ENCODE results near the gene TRAK2. TPM values are rescaled to one million over a fixed set of nuclear protein-coding genes. Genes with fewer than 3 reads are reported as not detected.

TRAK2 gene
- total and polyA plus RNA-seq, 2 of the 8 experiments (the other 6 are each of a cell fraction or from before 2014, with no cell fraction given) = 4.5 to 15.7 TPM

- Histone ChIP-seq H4K5ac (ENCODE audit: insufficient read length, low read depth, low read length) (no peak overlapping the region), H2BK20ac (ENCODE audit: low read length) (no peak overlapping the region), H4K91ac (replicated peaks; ENCODE audit: insufficient read length, low read length) (no peak overlapping the region), H3K27me3 (replicated peaks in 1 of 4; ENCODE audit: control insufficient read depth in 3 of 4, extremely low read depth in 1 of 4, insufficient read depth in 3 of 4, low read length in 3 of 4) (no peaks in the 10 kb centered on the region), H3K4me3 (ENCODE audit: extremely low read depth in 1 of 4, insufficient read depth in 2 of 4, low read depth in 3 of 4, low read length in 4 of 4) (no peak overlapping the region), H4K8ac (ENCODE audit: extremely low read depth, insufficient read depth, low read length) (no peak overlapping the region), H3K23ac (ENCODE audit: insufficient read length) (no peak overlapping the region), H2BK12ac (ENCODE audit: low read depth, low read length) (no peak overlapping the region), H3K79me1 (ENCODE audit: low read depth, low read length) (no peaks in the 10 kb centered on the region), H3K23me2 (ENCODE audit: low read depth, low read length) (no peaks in the 10 kb centered on the region), H3K4me1 (replicated peaks in 1 of 4; ENCODE audit: control insufficient read depth in 3 of 4, insufficient read depth in 4 of 4, low read length in 3 of 4) (no peaks in the 10 kb centered on the region), H3K9ac (replicated peaks in 1 of 4; ENCODE audit: extremely low read depth in 1 of 4, low read depth in 3 of 4, low read length in 3 of 4) (no peak overlapping the region), H2BK120ac (replicated peaks; ENCODE audit: low read depth, low read length) (no peak overlapping the region), H2BK5ac (ENCODE audit: low read depth, low read length) (no peak overlapping the region), H3K36me3 (ENCODE audit: control insufficient read depth in 2 of 4, insufficient read depth in 4 of 4, low read length in 3 of 4) (peaks cover 0 to 5% (median 0%) of the 10 kb centered on the region in 4 experiments; a peak in 1 of 8 replicates), H2AK5ac (ENCODE audit: low read depth, low read length) (no peak overlapping the region), H2BK15ac (ENCODE audit: low read length) (no peak overlapping the region), H3K14ac (ENCODE audit: insufficient read length) (no peak overlapping the region), H3K79me2 (ENCODE audit: control insufficient read depth in 1 of 2, insufficient read depth in 2 of 2, low read length in 2 of 2) (0 out of 4 replicates have a peak, but pooled peaks cover 0 to 3% of the 10 kb centered on the region in 2 experiments), H3K4ac (replicated peaks; ENCODE audit: insufficient read length, low read depth, low read length) (no peak overlapping the region), H4K20me1 (replicated peaks in 1 of 2; ENCODE audit: control insufficient read depth in 1 of 2, insufficient read depth in 2 of 2, low read length in 2 of 2) (peaks cover 0 to 2% of the 10 kb centered on the region in 2 experiments), H3K56ac (replicated peaks; ENCODE audit: insufficient read length, low read depth, low read length) (no peak overlapping the region), H3K18ac (ENCODE audit: extremely low read depth, low read length) (no peak overlapping the region), H3K4me2 (ENCODE audit: insufficient read depth in 1 of 2, low read depth in 2 of 2, low read length in 2 of 2) (no peak overlapping the region), H3K27ac (ENCODE audit: low read depth, low read length) (no peak overlapping the region), H2AFZ (ENCODE audit: low read length) (no peak overlapping the region), H3K9me3 (ENCODE audit: insufficient read depth in 2 of 2, low read depth in 1 of 2, low read length in 1 of 2) (peaks cover 11 to 12% of the 10 kb centered on the region in 2 experiments; a peak in 2 of 4 replicates)
- POLR2A ChIA-PET (ENCODE audit: partially characterized antibody) = no interaction called here
- FAIRE-seq (no peak), DNase-seq (ENCODE audit: low read depth in 1 of 2, low spot score in 2 of 2) (no peak)
- 94% methylated on average over 5 of the region's 5 CpGs; no CpG with 5 or more reads in 1 of the 2 experiments for WGBS, 2 experiments (ENCODE audit: extremely low coverage in 1 of 2, insufficient coverage in 1 of 2, insufficient read length in 1 of 2, insufficient replicate concordance in 2 of 2, low coverage in 1 of 2, low lambda C conversion rate in 2 of 2, missing lambda C conversion rate in 1 of 2)
- TF ChIP-seq POLR2AphosphoS5 (IDR thresholded peaks at IDR 0.05; ENCODE audit: low read depth, low read length) (no peak), HDAC6 (IDR thresholded peaks at IDR 0.05; ENCODE audit: low read depth, low read length) (no peak), YY1 (IDR thresholded peaks at IDR 0.05; ENCODE audit: low read depth, low read length) (no peak), RNF2 (IDR thresholded peaks at IDR 0.05; ENCODE audit: borderline replicate concordance, low read depth, low read length, missing control alignments, poor library complexity, severe bottlenecking) (no peak), E2F6 (IDR thresholded peaks at IDR 0.05) (peak; percentile 60), SP2 (IDR thresholded peaks at IDR 0.05; ENCODE audit: low read length) (no peak), TEAD4 (IDR thresholded peaks at IDR 0.05; ENCODE audit: low read depth, low read length) (no peak), HDAC2 (IDR thresholded peaks at IDR 0.05; ENCODE audit: borderline replicate concordance in 1 of 2, low read depth in 2 of 2, low read length in 2 of 2) (no peak), USF2 (IDR thresholded peaks at IDR 0.05; ENCODE audit: low read length) (no peak)
- CTCF ChIA-PET (ENCODE audit: partially characterized antibody) = interaction anchor here (0.7 to 1.7 kb wide), 4 partner anchors 12 to 69 kb away, joined by 3 to 5 read pairs (median 4); no protein-coding TSS in a partner anchor
Observed at GRCh38 chr2:201432621-201433393, 18.5 kb downstream of the TRAK2 start.

Measured in H1 (cell line).